GM12878 (cell line): ENCODE data around the gene KCNE4. TPM values are rescaled to one million over a fixed set of nuclear protein-coding genes. Genes with fewer than 3 reads are reported as not detected.

ENCODE experiments used
- ATAC-seq: fragments of 200-7000 bp; cut with Tn5 transposase; 3 replicates; pipeline ENCODE4 v1.9.1; 2020; ENCODE audit warnings: mild to moderate bottlenecking, moderate library complexity
- BruUV-seq: library from RNA; stranded (reverse); fragments of 400-500 nt; replicated peaks from 2 replicates; lab custom pipeline; 2021; lab: Mats Ljungman, UMichigan
- CTCF ChIA-PET: fragments of 300-600 bp; sonication (Branson Sonifier 250); formaldehyde crosslinking; extraction: SDS; loops from one replicate; lab custom pipeline; 2021; ENCODE audit warnings: inconsistent platforms; lab: Yijun Ruan, JAX
- POLR2A ChIA-PET: fragments of 350-600 bp; formaldehyde crosslinking; extraction: SDS; loops from one replicate; lab custom pipeline; 2021; ENCODE audit warnings: inconsistent platforms; lab: Charles Lee
- RAD21 ChIA-PET: fragments of 300-600 bp; sonication (Branson Sonifier 250); formaldehyde crosslinking; loops from one replicate; lab custom pipeline; 2023; ENCODE audit warnings: antibody characterized with exemption; ENCODE audit not compliant: unreplicated experiment; lab: Charles Lee
- SMC1A ChIA-PET: fragments of 300-600 bp; sonication (Branson Sonifier 250); formaldehyde crosslinking; loops from one replicate; lab custom pipeline; 2023; ENCODE audit not compliant: unreplicated experiment, uncharacterized antibody; lab: Charles Lee
- DNase-seq: peaks from one replicate; pipeline ENCODE4 v3.0.0-alpha.2; 2011; ENCODE audit warnings: low read depth, low spot score
- FAIRE-seq: peaks from 3 replicates; lab custom pipeline; 2011; peaks lifted over from hg19 to GRCh38; lab: Jason Lieb, UNC
- H2AFZ ChIP-seq: 2 replicates; pipeline ENCODE4 v1.6.0; 2011; ENCODE audit warnings: low read depth, low read length, control low read depth; ENCODE audit not compliant: control insufficient read depth
- H3K27ac ChIP-seq: 2 replicates; pipeline ENCODE4 v1.5.1; 2011; ENCODE audit warnings: control low read depth; ENCODE audit not compliant: control insufficient read depth, insufficient read depth
- H3K27me3 ChIP-seq, 2 experiments: replicated peaks in 1 of 2; 2 replicates each; pipeline versions ENCODE4 v1.6.0 to v1.6.1; 2011; ENCODE audit warnings: low read length in 1 of 2; ENCODE audit not compliant: control insufficient read depth in 2 of 2, insufficient read depth in 2 of 2
- H3K36me3 ChIP-seq, 2 experiments: 2 replicates each; pipeline ENCODE4 v1.5.1; 2011; ENCODE audit warnings: low read length in 1 of 2; ENCODE audit not compliant: control insufficient read depth in 2 of 2, insufficient read depth in 2 of 2
- H3K4me1 ChIP-seq: 2 replicates; pipeline ENCODE4 v1.6.1; 2011; ENCODE audit warnings: mild to moderate bottlenecking, low read length, moderate library complexity, mixed read lengths; ENCODE audit not compliant: control insufficient read depth, insufficient read depth
- H3K4me2 ChIP-seq: 2 replicates; pipeline ENCODE4 v1.6.0; 2011; ENCODE audit warnings: control low read depth; ENCODE audit not compliant: control insufficient read depth, insufficient read depth
- H3K4me3 ChIP-seq: fragments of 200-600 bp; sonication (generic); 2 replicates; pipeline ENCODE4 v1.5.1; 2016
- H3K79me2 ChIP-seq: 2 replicates; pipeline ENCODE4 v1.6.0; 2011; ENCODE audit warnings: low read length; ENCODE audit not compliant: control insufficient read depth, insufficient read depth
- H3K9ac ChIP-seq: 2 replicates; pipeline ENCODE4 v1.8.0; 2011; ENCODE audit warnings: low read length, control low read depth, mixed read lengths; ENCODE audit not compliant: control insufficient read depth, insufficient read depth
- H3K9me3 ChIP-seq: replicated peaks from 3 replicates; pipeline ENCODE4 v1.5.1; 2011; ENCODE audit warnings: mild to moderate bottlenecking, low read length; ENCODE audit not compliant: control insufficient read depth, insufficient read depth
- H4K20me1 ChIP-seq: 2 replicates; pipeline ENCODE4 v1.6.0; 2011; ENCODE audit not compliant: control insufficient read depth, insufficient read depth
- CBFB ChIP-seq: IDR thresholded peaks from 2 replicates; pipeline ENCODE4 v1.6.1; 2016; ENCODE audit warnings: antibody characterized with exemption, low read depth
- CHD2 ChIP-seq: IDR thresholded peaks from 2 replicates; pipeline ENCODE4 v1.6.1; 2011; ENCODE audit warnings: low read depth, low read length, improper control_type of control experiment, borderline replicate concordance
- E2F8 ChIP-seq: fragments of 450-650 bp; IDR thresholded peaks from 2 replicates; pipeline ENCODE4 v1.6.1; 2018; ENCODE audit warnings: mild to moderate bottlenecking, low read depth, moderate library complexity; ENCODE audit not compliant: partially characterized antibody
- ESRRA ChIP-seq: IDR thresholded peaks from 2 replicates; pipeline ENCODE4 v1.6.1; 2012; ENCODE audit warnings: mild to moderate bottlenecking, low read length, improper control_type of control experiment
- EZH2 ChIP-seq: IDR thresholded peaks from 2 replicates; pipeline ENCODE4 v1.6.1; 2012; ENCODE audit warnings: low read depth, mild to moderate bottlenecking, control low read depth, inconsistent platforms, low read length, borderline replicate concordance; ENCODE audit not compliant: control insufficient read depth
- HDAC2 ChIP-seq: fragments of 200-600 bp; sonication (generic); IDR thresholded peaks from 2 replicates; pipeline ENCODE4 v1.6.1; 2017
- HDAC6 ChIP-seq: fragments of 200-600 bp; sonication (generic); IDR thresholded peaks from one replicate; pipeline ENCODE4 v1.8.0; 2017; ENCODE audit warnings: antibody characterized with exemption; ENCODE audit not compliant: unreplicated experiment
- PKNOX1 ChIP-seq: fragments of 450-650 bp; IDR thresholded peaks from 2 replicates; pipeline ENCODE4 v1.6.1; 2016; ENCODE audit warnings: mild to moderate bottlenecking
- PML ChIP-seq: IDR thresholded peaks from 2 replicates; pipeline ENCODE4 v1.6.1; 2012; ENCODE audit warnings: low read length, inconsistent platforms
- SIX5 ChIP-seq: IDR thresholded peaks from 2 replicates; pipeline ENCODE4 v1.6.1; 2011; ENCODE audit warnings: mild to moderate bottlenecking, low read depth, low read length, moderate library complexity; ENCODE audit not compliant: severe bottlenecking
- SKIL ChIP-seq: fragments of 450-650 bp; IDR thresholded peaks from 2 replicates; pipeline ENCODE4 v1.6.1; 2017; ENCODE audit warnings: mild to moderate bottlenecking, low read depth, inconsistent platforms; ENCODE audit not compliant: poor library complexity, severe bottlenecking
- TCF12 ChIP-seq: IDR thresholded peaks from 2 replicates; pipeline ENCODE4 v1.6.1; 2011; ENCODE audit warnings: low read depth, mild to moderate bottlenecking, low read length
- ZBTB40 ChIP-seq: fragments of 450-650 bp; IDR thresholded peaks from 2 replicates; pipeline ENCODE4 v1.6.1; 2016; ENCODE audit warnings: mild to moderate bottlenecking, moderate library complexity, borderline replicate concordance
- WGBS: methylation state at CpG from one replicate; pipeline ENCODE4 v1.1.6; 2016; ENCODE audit warnings: low lambda C conversion rate; ENCODE audit not compliant: insufficient replicate concordance, insufficient coverage; ENCODE audit errors: missing lambda C conversion rate; 5-methylcytosine and 5-hydroxymethylcytosine counted together
- in situ Hi-C: fragments of 300-500 bp; cut with MboI; formaldehyde crosslinking; loops from 9 replicates; pipeline ENCODE4 v1.14.3; 2018; ENCODE audit warnings: mixed read lengths
- intact Hi-C: fragments of 100-400 bp; cut with micrococcal nuclease; formaldehyde crosslinking; loops from one replicate; pipeline ENCODE4 v1.14.2; 2022; ENCODE audit not compliant: unreplicated experiment
- polyA plus RNA-seq, 11 experiments: library from polyadenylated mRNA; depleted of rRNA in 4 of 11; unstranded in 6 of 11; stranded (reverse) in 5 of 11; fragments of >200 nt; fragmentation: Nextera tagmentation in 4 of 11; fragmentation: Illumina TruSeq in 1 of 11; extraction: Ambion mirVana in 4 of 11; extraction: Trizol in 1 of 11; gene quantifications; 1 replicate in 1 of 11; 2 replicates in 10 of 11; pipeline versions ENCODE4 v1.2.1 to v1.2.3, GENCODE V29; 2011 to 2016; ENCODE audit warnings: inconsistent platforms in 2 of 11, missing spikeins in 2 of 11, low read depth in 1 of 11
- total RNA-seq, 4 experiments: library from RNA; depleted of rRNA in 3 of 4; stranded (reverse); fragments of >200 nt in 3 of 4; fragmentation: Illumina TruSeq in 1 of 4; extraction: Trizol in 1 of 4; gene quantifications; 2 replicates each; pipeline versions ENCODE4 v1.2.1 to v1.2.3, GENCODE V29; 2013 to 2021

KCNE4 gene
- total and polyA plus RNA-seq, 10 of the 15 experiments (the other 5 are each of a cell fraction or from before 2014, with no cell fraction given) = 0.30 TPM; not detected in 9

GRCh38 chr2:223012291-223012690 is 39.7 kb upstream of the KCNE4 start (continued):
- no peak for TF ChIP-seq HDAC6
- TF ChIP-seq PKNOX1 = no peak
- TF ChIP-seq HDAC2 = no peak
- TF ChIP-seq CHD2 = no peak

- Histone ChIP-seq H3K36me3 (no peaks in the 10 kb centered on the region), H2AFZ (no peak overlapping the region), H3K27me3 (no peaks in the 10 kb centered on the region), H3K79me2 (no peaks in the 10 kb centered on the region), H3K4me1 (no peaks in the 10 kb centered on the region), H3K4me2 (no peak overlapping the region), H4K20me1 (no peaks in the 10 kb centered on the region), H3K4me3 (no peak overlapping the region), H3K9me3 (no peaks in the 10 kb centered on the region; the same call in 2 of the 3 replicates), H3K9ac (no peak overlapping the region), H3K27ac (no peak overlapping the region)
- in situ Hi-C loops (no loop called here), intact Hi-C loops (no loop called here)
- ChIA-PET CTCF (no interaction called here), RAD21 (no interaction called here), SMC1A (no interaction called here), POLR2A (no interaction called here)
- no peak for FAIRE-seq
- WGBS = 53% methylated on average over 3 of the region's 3 CpGs
- DNase-seq = no peak
- BruUV-seq = no TSS peak
- ATAC-seq = no peak
- TF ChIP-seq ESRRA (no peak), SIX5 (no peak), PML (no peak), TCF12 (no peak), EZH2 (no peak), ZBTB40 (no peak), E2F8 (no peak), SKIL (no peak), CBFB (no peak)
Measured at GRCh38 chr2:223019390-223019930, 32.5 kb upstream of the KCNE4 start.
